Left kidney (tissue), 8 donors: ENCODE data around the gene PRDM13. TPM values are rescaled to one million over a fixed set of nuclear protein-coding genes. Genes with fewer than 3 reads are reported as not detected.
A peak's percentile ranks its signal among the peaks of the same experiment; 100 is the strongest.
"Not testable (repeated sequence)": the region's sequence is repeated elsewhere in the genome, so short reads cannot be mapped to it uniquely, and the experiment has no call there.

Source experiments
- DNase-seq: peaks from one replicate; pipeline ENCODE4 v3.0.0-alpha.2; 2013
- long read RNA-seq, 8 donors: transcript quantifications; one replicate each; lab custom pipeline, GENCODE V29; 2026
- polyA plus RNA-seq: library from polyadenylated mRNA; unstranded; fragments of 120-200 nt; gene quantifications from one replicate; pipeline ENCODE4 v1.2.1, GENCODE V29; 2013; ENCODE audit not compliant: insufficient read length

Gene PRDM13
- not detected for polyA plus RNA-seq
- long read RNA-seq, donor 1, result 0 reads
- long read RNA-seq, donor 2, result 0 reads
- long read RNA-seq, donor 3, result 0 reads
- long read RNA-seq, donor 4, result 0 reads
- long read RNA-seq, donor 5, result 0 reads
- long read RNA-seq, donor 6, result 0 reads
- long read RNA-seq, donor 7, result 0 reads
- long read RNA-seq, donor 8, result 0 reads

DNA sequence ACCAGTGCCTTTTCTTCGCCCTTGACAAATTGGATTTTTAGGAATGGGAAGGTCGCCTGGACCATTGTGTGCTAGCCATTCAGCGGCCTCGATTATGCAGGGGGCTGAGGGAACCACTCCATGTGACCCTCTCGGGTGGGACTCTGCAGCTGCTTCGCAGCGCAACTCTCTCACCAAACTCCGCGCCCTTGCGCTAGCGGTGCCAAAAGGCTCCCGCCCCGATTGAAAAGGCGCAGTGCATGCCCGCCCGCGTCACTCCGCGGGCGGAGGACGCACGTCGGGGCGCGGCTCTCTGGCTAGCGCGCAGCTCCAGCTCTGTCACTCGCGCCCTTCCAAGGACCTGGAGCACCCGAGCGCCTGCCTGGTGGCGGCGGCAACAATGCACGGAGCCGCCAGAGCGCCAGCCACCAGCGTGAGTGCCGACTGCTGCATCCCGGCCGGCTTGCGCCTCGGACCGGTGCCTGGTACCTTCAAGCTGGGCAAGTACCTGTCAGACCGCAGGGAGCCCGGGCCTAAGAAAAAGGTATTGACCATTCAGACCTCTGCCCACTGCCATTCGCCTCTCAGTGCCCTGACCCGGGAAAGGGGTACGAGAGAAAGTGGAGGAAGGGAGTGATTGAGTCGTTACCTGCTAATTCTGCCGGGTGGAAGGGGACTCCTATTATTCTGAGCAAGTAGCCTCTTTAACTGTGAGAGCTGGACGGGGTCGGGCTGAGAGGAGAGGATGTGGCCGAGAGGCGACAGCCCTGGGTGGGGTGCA is at the start of gene PRDM13:
TSS of gene PRDM13 (plus strand) at position 178 of the 760 bp plus-strand sequence. CDS start at position 380, 202 bp downstream.
- DNase-seq, result no peak

DNA sequence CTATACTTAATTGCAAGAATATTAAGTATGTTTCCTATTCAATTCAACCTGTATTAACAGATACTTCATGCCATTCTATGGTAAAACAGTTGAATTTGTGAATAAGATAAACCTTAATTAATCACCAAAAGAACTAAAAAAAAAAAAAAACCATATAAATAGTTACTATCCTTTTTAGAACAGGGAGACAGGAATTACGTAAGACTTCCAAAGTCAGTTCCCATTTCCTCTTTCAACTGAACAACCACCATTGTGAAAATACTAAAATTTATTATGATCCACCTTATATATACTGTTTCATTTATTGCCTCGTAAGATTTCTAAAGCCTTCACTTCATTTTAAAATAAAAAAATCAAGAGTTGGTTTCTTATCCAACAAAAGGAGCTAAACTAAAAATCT is 47.6 kb upstream of the PRDM13 start:
- DNase-seq, result no peak

DNA sequence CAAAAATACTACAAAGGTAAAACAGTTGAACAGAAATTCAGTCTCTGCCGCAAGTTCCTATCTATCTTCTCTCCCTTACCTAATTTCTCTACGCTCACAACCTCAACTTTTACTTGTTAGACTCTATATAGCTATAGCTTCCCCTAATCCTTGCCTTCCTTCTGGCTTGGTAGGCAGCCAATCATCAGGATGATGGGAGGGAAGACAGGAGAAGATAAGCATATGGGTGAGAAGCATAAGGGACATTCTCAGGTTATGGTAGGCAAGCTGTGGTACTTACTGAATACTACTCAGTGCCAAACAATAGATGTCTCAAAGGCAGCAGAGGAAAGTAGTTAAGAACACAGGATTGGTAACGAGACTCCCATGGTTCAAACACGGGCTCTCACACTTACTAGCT is 46.0 kb upstream of the PRDM13 start:
- no peak for DNase-seq

GRCh38 chr6:99563056-99563723 is 43.4 kb upstream of the PRDM13 start:
- no peak for DNase-seq

GRCh38 chr6:99568103-99568933 is 38.3 kb upstream of the PRDM13 start, which contains the start of gene CCNC:
TSS of gene CCNC (minus strand) at chr6:99568660. CDS start at chr6:99568527, 133 bp downstream.
- peak; percentile 96 for DNase-seq

GRCh38 chr6:99573980-99574617 is 32.5 kb upstream of the PRDM13 start:
- DNase-seq, result no peak

- DNase-seq, result no peak
These were observed 30.9 kb upstream of the PRDM13 start for GRCh38 chr6:99575544-99576227.

- DNase-seq, result no peak
These were observed 26.9 kb upstream of the PRDM13 start for GRCh38 chr6:99579781-99580180.

DNA sequence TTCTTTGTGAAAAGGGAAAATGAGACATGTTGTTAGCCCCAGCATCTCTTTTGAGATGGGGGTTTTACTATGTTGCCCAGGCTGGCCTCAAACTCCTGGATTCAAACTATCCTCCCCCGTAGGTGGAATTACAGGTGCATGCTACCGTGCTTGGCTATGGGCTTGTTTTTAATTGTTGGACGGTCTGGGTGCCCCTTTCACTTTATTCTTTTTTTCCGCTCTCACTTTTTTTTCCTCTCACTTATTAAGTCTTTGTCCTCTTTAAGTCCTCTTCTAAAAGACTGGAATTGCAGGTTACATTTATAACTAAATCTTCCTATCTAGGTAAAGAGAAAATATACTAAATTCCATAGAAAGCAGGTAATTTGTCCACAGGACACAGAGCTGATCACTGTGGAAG is 18.8 kb upstream of the PRDM13 start:
- no peak for DNase-seq

DNA sequence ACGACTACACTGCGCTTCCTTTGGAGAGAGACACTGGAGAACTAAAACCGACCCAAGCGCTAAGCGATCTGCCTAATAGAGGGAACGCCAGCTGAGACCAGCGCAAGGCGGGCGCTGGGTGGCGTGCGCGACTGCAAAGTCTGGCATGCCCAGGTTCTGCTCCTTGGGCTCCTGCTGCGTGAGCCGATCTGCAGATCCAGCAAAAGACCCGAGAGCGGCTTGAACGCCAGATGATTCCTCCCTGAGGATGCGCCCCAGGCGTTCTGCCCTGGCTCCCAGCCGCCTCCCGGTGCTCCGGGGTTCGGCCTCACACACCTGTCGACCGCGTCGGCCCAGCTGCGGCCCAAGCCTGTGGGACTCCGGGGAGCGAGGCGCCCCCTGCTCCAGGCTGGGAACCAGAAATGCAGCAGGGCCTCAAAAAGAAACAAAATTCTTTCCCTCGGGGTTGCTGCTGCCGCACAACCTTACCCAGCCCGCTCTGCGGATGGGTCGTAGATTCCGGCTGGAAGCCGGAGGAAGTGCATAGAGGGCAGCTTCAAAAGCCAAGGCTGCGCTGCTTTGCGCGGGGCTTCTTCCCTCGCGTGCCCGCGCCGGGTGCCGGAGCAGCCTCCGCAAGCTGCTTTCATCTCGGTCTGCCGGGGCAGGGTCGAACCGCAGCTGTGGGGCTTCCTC is 17.9 kb upstream of the PRDM13 start:
- DNase-seq, result peak; percentile 70

GRCh38 chr6:99589290-99589672 is 17.4 kb upstream of the PRDM13 start:
- no peak for DNase-seq

GRCh38 chr6:99589907-99590493 is 16.6 kb upstream of the PRDM13 start:
- DNase-seq, result no peak

DNA sequence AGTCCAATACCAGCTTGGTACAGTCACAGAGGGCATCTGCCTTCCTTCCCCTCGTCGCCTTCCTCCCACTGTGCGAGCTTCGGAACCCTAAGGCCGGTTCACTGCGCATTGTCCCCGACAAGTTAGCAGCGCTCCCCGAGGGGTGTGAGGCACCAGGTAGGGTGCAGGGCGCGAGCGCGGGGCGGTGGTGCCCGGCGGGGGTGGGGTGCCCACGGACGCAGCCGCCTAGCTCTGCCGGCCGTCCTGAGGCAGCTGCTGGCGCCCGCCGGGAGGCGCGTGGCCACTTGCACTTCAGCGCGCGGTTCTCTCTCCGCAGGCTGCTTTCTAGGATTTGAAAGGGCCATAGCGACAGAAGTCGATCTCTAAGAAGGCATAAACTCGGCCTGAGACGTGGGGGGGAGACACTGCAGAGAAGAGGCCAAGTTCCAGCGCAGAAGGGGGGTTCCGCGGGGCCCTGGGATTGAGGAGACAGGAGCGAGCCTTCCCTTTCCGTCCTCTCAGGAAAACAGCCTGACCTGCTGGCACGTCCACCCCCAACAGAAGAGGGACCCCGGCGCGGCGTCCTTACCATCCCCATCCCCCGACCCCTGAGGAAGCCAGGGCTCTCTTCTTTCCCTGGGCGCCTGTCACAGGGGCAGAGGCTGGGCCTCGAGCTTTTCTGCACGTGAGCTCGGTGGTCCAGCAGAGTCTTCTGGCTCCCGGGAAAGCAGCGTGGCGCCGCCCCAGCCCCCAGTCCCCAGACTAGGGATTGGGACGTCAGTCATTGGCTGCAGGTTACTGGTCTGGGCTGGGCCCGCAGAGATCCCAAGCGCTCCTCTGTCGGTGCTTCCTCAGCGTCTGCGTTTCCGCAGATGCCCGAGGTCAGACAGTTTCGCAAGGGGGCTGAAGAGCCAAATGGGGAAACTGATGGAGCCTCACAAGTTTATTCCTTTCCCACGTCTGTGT is 15.6 kb upstream of the PRDM13 start:
- DNase-seq, result no peak

GRCh38 chr6:99591673-99592364 is 14.8 kb upstream of the PRDM13 start:
- DNase-seq, result no peak

- DNase-seq, result no peak
These were observed 13.7 kb upstream of the PRDM13 start for GRCh38 chr6:99592900-99593299.

- DNase-seq, result not testable (repeated sequence)
These were observed 11.9 kb upstream of the PRDM13 start for GRCh38 chr6:99594696-99595095.

DNA sequence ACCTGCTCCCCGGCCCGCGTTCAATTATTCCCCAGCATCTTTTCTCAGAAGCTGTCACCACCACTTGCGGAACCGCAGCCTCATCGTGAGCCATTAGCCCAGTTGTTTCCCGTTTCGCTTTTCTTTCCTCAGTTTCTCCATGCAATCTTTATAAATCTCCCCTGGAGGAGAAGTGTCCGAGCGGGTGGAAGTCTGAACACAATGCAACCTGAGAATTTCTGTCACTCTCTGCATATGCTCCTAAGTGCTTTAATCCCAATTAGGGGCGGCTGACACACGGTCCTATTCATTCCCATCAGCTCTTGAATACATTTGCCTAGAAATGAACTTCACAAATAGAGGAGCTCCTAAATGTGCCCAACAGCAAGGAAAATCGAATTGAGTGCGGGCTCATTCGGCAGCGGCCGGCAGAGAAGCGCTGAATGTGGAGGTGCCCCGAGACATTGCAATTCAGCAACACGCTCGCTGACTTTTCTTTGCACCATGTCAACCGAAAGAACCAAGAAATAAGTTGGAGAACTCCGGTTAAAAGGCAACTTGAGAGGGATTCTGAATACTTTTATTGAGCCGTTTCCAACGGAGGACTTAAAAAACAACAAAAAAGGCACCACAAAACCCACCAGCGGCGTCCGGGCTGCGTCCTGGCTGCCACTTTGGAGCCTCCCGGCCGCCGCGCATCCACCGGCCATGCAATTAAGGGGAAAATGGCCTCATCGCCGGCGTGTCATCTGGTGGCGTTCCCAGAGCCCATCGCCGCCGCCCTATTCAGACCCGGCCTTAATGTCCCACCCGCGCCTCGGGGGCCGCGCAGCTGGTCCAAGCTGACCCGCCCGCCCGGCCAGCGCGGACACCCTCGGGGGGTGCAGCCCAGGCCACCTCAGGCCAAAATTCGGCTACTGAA is 3.9 kb upstream of the PRDM13 start:
- DNase-seq, result no peak
